Spinal cord (tissue), 10 donors: ENCODE measurements around the gene EPHB2. TPM values are rescaled to one million over a fixed set of nuclear protein-coding genes. Genes with fewer than 3 reads are reported as not detected.
"Not testable (repeated sequence)": the region's sequence is repeated elsewhere in the genome, so short reads cannot be mapped to it uniquely, and the experiment has no call there.

Experiments
- DNase-seq, 6 donors: peaks; one replicate each; pipeline versions ENCODE4 v3.0.0 to v3.0.0-alpha.2; 2013 to 2015; ENCODE audit warnings: low spot score in 6 of 6, low read depth in 4 of 6
- H3K27ac ChIP-seq: one replicate; pipeline ENCODE4 v1.5.1; 2013; ENCODE audit warnings: low read depth, low read length, control low read depth
- H3K27me3 ChIP-seq: one replicate; pipeline ENCODE4 v1.6.1; 2013; ENCODE audit warnings: low read length; ENCODE audit not compliant: control insufficient read depth, insufficient read depth
- H3K36me3 ChIP-seq: one replicate; pipeline ENCODE4 v1.6.1; 2013; ENCODE audit warnings: low read length; ENCODE audit not compliant: control insufficient read depth, insufficient read depth
- H3K4me1 ChIP-seq: one replicate; pipeline ENCODE4 v1.6.1; 2013; ENCODE audit warnings: low read length; ENCODE audit not compliant: control insufficient read depth, insufficient read depth
- H3K4me3 ChIP-seq: one replicate; pipeline ENCODE4 v1.5.1; 2013; ENCODE audit warnings: low read depth, low read length, control low read depth
- H3K9me3 ChIP-seq: one replicate; pipeline ENCODE4 v1.6.1; 2013; ENCODE audit warnings: low read length; ENCODE audit not compliant: control insufficient read depth, insufficient read depth
- WGBS: methylation state at CpG from one replicate; pipeline ENCODE4 v1.1.5; 2013; ENCODE audit warnings: missing lambda C conversion rate; ENCODE audit not compliant: insufficient coverage; 5-methylcytosine and 5-hydroxymethylcytosine counted together
- polyA plus RNA-seq, 2 donors: library from polyadenylated mRNA; unstranded; fragments of 120-200 nt; gene quantifications; one replicate each; pipeline ENCODE4 v1.2.1, GENCODE V29; 2013; ENCODE audit not compliant: insufficient read length in 2 of 2
- total RNA-seq, 2 donors: library from RNA; depleted of rRNA in 1 of 2; stranded (reverse); fragments of 120-200 nt in 1 of 2; fragments of >200 nt in 1 of 2; gene quantifications; one replicate each; pipeline versions ENCODE4 v1.2.3 to v1.2.4, GENCODE V29; 2013 to 2014
- donor health status: healthy.

The EPHB2 gene
- total and polyA plus RNA-seq, 4 donors = 22.2 to 44.4 (median 33.3) TPM

GRCh38 chr1:22828484-22829308 lies 118.1 kb downstream of the EPHB2 start:
- Histone ChIP-seq H3K27ac (peak overlapping the region; percentile 16), H3K36me3 (peaks cover 8% of the 10 kb centered on the region), H3K4me3 (no peak overlapping the region), H3K27me3 (no peaks in the 10 kb centered on the region), H3K9me3 (no peaks in the 10 kb centered on the region), H3K4me1 (peaks cover 56% of the 10 kb centered on the region)
- peak in 2 of 6 donors; percentile 62 to 71 for DNase-seq
- 73% methylated on average over 11 of the region's 15 CpGs for WGBS

- no peak overlapping the region for H3K4me3 ChIP-seq
- H3K9me3 ChIP-seq = no peaks in the 10 kb centered on the region
- DNase-seq = no peak
- peaks cover 53% of the 10 kb centered on the region for H3K4me1 ChIP-seq
- peaks cover 8% of the 10 kb centered on the region for H3K36me3 ChIP-seq
- WGBS = 29% methylated on average over 11 of the region's 12 CpGs
- no peaks in the 10 kb centered on the region for H3K27me3 ChIP-seq
- peak overlapping the region; percentile 83 for H3K27ac ChIP-seq
Observed at GRCh38 chr1:22829309-22829989, 118.8 kb downstream of the EPHB2 start.

DNA sequence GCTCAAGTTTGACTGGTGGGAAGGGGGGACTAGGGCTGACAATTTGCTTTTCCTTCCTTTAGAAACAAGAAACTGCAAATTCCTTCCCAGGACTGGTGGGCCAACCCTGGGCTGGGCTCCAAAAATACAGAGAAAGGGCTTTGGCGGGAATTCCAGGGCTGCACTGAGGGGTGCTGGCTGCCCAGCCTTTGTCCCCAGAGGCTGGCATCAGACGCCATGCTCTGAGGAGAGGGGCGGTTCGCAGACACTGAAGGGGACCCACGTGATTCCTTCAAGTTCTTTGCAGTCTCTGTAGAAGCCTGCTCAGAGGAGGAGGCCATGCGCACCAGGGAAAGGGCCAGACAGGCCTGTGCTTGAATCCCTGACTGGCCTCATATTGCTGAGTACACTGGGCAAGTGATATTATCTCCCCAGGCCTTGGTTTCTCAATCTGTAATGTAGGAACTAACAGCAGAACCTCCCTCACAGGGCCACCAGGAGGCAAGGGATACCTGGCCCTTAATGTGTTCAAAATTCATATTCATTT lies 119.5 kb downstream of the EPHB2 start:
- H3K27ac ChIP-seq = peak overlapping the region; percentile 83
- no peaks in the 10 kb centered on the region for H3K27me3 ChIP-seq
- no peaks in the 10 kb centered on the region for H3K9me3 ChIP-seq
- H3K4me1 ChIP-seq = peaks cover 49% of the 10 kb centered on the region
- peaks cover 8% of the 10 kb centered on the region for H3K36me3 ChIP-seq
- no peak overlapping the region for H3K4me3 ChIP-seq
- peak in 5 of 6 donors; percentile 57 to 95 (median 74) for DNase-seq
- 30% methylated on average over 6 of the region's 6 CpGs for WGBS

DNA sequence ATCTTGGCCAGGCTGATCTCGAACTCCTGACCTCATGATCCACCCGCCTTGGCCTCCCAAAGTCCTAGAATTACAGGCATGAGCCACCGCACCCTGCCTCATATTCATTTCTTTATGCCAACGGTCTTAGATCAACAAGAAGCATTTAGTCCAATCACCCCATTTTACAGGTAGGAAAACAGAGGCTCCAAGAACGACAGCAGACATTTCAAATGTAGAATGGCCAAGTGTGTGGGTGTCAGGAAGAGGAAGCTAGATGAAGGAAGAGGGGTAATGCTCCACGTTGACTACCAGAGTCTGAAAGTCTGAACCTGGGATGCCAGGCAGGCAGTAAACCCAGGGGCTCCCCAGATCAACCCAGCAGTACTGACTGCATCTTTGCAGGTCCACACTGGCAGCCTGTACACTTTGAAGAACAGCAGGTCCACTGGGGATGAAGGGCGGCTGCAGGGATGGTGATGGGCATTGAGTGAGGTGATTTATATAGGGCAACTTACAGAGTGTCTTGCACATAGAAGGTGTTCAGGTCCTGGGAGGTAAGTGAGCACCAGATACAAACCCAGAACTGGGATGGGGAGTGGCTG lies 120.2 kb downstream of the EPHB2 start:
- no peak overlapping the region for H3K4me3 ChIP-seq
- H3K27ac ChIP-seq = peak overlapping the region; percentile 83
- no peak for DNase-seq
- H3K36me3 ChIP-seq = peaks cover 8% of the 10 kb centered on the region
- H3K9me3 ChIP-seq = no peaks in the 10 kb centered on the region
- H3K4me1 ChIP-seq = peaks cover 46% of the 10 kb centered on the region
- H3K27me3 ChIP-seq = no peaks in the 10 kb centered on the region
- 89% methylated on average over 4 of the region's 7 CpGs for WGBS

- H3K9me3 ChIP-seq = no peaks in the 10 kb centered on the region
- no peak overlapping the region for H3K27ac ChIP-seq
- no peak overlapping the region for H3K4me3 ChIP-seq
- H3K4me1 ChIP-seq = peaks cover 47% of the 10 kb centered on the region
- no peaks in the 10 kb centered on the region for H3K27me3 ChIP-seq
- 72% methylated on average over 6 of the region's 6 CpGs for WGBS
- peaks cover 8% of the 10 kb centered on the region for H3K36me3 ChIP-seq
- DNase-seq = no peak
Observed at GRCh38 chr1:22831729-22832413, 121.2 kb downstream of the EPHB2 start.

DNA sequence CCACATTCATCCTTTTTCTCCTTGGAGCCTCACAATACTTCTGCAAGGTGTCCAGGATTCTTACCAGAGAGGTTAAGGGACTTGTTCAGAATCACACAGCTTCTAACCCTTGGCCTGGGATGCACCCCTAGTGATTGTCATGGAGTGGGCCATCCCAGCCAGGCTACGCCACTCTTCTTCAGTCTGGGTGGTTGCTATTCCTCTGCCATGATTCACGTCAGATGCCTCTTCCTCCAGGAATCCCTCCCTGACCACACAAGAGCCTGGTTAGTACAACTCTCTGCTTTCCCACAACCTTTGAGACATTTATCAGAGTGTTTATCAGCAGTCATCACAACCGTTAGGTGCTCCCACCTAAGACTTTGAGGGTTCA lies 121.8 kb downstream of the EPHB2 start:
- Histone ChIP-seq H3K27ac (no peak overlapping the region), H3K9me3 (no peaks in the 10 kb centered on the region), H3K4me3 (no peak overlapping the region), H3K27me3 (no peaks in the 10 kb centered on the region), H3K4me1 (peaks cover 44% of the 10 kb centered on the region), H3K36me3 (peaks cover 8% of the 10 kb centered on the region)
- 100% methylated on average over 2 of the region's 3 CpGs for WGBS
- DNase-seq = no peak

DNA sequence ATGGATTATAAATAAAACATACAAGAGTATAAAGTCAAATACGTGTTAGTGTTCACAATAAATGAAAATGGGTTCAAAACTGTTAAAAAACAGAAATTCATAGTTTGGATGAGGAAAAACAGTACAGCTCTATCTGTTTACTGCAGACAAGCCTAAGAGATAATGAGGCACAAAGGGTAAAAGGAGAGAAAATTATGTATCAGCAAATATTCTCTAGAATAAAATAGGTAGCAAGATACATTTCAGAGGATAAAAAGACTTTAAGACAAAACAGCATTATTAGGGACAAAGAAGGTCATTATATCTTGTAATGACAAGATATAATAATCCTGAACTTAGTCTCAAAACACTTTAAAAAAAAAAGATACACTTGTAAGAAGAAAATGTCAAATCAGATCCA lies 123.1 kb downstream of the EPHB2 start:
- no CpG with 5 or more reads among the region's 1 CpG for WGBS
- H3K36me3 ChIP-seq = peaks cover 4% of the 10 kb centered on the region
- no peaks in the 10 kb centered on the region for H3K27me3 ChIP-seq
- no peaks in the 10 kb centered on the region for H3K9me3 ChIP-seq
- H3K4me1 ChIP-seq = peaks cover 40% of the 10 kb centered on the region
- no peak for DNase-seq
- H3K27ac ChIP-seq = no peak overlapping the region
- H3K4me3 ChIP-seq = no peak overlapping the region

- H3K9me3 ChIP-seq, H3K27me3 ChIP-seq, H3K36me3 ChIP-seq, DNase-seq, H3K27ac ChIP-seq, H3K4me3 ChIP-seq: not testable (repeated sequence)
- peaks cover 34% of the 10 kb centered on the region for H3K4me1 ChIP-seq
- 83% methylated on average over 2 of the region's 2 CpGs for WGBS
Observed at GRCh38 chr1:22834420-22834819, 123.8 kb downstream of the EPHB2 start.

DNA sequence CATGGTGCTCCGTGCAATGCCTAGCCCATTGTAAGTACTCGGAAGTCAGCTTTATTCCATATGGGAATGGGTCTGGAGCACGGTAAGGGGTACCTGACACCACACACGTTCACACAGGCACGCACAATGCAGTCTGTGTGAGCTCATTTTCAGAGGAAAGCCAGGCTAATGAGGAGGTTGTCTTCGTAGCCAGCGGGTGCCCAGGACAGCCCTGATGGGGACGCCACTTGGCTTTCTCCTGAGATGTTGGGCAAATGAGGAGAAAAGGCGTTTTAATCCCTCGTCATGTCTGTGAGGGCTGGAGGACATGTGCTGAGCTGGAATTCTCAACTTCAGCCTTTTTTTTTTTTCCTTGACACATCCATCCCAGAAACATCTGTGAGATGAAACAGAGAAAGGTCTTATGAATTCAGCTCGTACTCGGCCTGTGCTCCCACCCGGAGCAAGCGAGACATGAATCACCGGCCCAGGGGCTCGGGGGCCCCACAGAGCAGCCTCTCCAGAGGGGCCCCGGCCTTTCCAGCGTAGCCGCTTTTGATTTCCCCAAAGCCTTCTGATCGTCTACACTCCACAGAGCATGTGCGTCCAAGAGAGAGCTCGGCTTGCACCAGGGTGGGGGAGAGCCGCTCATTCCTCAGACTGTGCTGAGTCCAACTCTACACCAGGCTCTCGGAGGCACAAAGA lies 125.1 kb downstream of the EPHB2 start:
- H3K27me3 ChIP-seq = no peaks in the 10 kb centered on the region
- no peak overlapping the region for H3K4me3 ChIP-seq
- H3K4me1 ChIP-seq = peaks cover 25% of the 10 kb centered on the region
- DNase-seq = peak in 2 of 6 donors; percentile 38 to 70
- no peaks in the 10 kb centered on the region for H3K9me3 ChIP-seq
- H3K27ac ChIP-seq = peak overlapping the region; percentile 10
- H3K36me3 ChIP-seq = peaks cover 4% of the 10 kb centered on the region
- WGBS = 37% methylated on average over 19 of the region's 24 CpGs
